HCT116 (cell line): Measurements from ENCODE around the gene TANGO6.

Source experiments
- EGR1 ChIP-seq: IDR thresholded peaks from 2 replicates; pipeline ENCODE4 v1.6.1; 2012; ENCODE audit warnings: low read depth
- TF ChIP-seq, protein P1 (sequence below), 3 experiments: fragments of 200-600 bp in 1 of 3; sonication (generic) in 1 of 3; IDR thresholded peaks in 2 of 3; conservative IDR thresholded peaks in 1 of 3; 2 replicates each; pipeline ENCODE4 v1.5.1; 2012 to 2017; ENCODE audit warnings: low read depth in 2 of 3, low read length in 2 of 3, antibody characterized with exemption in 1 of 3, borderline replicate concordance in 1 of 3, control low read depth in 1 of 3, mild to moderate bottlenecking in 1 of 3, mixed read lengths in 1 of 3, mixed run types in 1 of 3, moderate library complexity in 1 of 3; ENCODE audit not compliant: insufficient read depth in 1 of 3

DNA sequence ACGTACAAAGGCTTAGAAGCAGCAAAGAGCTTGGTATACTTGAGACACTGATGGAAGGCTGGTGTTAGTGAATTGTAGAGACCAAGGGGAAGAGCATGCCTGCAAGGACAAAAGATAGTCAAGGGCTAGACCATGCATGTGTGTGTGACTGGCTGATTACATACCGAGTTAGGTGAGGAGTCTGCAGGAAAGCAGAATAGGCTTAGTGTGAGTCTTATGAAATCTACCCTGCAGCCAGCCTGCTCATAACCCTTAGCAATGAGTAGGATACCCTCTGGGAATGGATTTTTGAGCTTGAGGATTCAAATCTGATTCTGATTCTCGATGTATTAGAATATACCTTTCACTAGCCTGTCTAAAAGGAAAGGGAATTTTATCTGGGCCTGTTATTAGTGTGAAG lies 77.0 kb downstream of the TANGO6 start:
- TF ChIP-seq, protein P1, sequence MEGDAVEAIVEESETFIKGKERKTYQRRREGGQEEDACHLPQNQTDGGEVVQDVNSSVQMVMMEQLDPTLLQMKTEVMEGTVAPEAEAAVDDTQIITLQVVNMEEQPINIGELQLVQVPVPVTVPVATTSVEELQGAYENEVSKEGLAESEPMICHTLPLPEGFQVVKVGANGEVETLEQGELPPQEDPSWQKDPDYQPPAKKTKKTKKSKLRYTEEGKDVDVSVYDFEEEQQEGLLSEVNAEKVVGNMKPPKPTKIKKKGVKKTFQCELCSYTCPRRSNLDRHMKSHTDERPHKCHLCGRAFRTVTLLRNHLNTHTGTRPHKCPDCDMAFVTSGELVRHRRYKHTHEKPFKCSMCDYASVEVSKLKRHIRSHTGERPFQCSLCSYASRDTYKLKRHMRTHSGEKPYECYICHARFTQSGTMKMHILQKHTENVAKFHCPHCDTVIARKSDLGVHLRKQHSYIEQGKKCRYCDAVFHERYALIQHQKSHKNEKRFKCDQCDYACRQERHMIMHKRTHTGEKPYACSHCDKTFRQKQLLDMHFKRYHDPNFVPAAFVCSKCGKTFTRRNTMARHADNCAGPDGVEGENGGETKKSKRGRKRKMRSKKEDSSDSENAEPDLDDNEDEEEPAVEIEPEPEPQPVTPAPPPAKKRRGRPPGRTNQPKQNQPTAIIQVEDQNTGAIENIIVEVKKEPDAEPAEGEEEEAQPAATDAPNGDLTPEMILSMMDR (IDR thresholded peaks at IDR 0.05 in 2 of 3, conservative IDR thresholded peaks at IDR 0.05 in 1 of 3; ENCODE audit: borderline replicate concordance in 1 of 3, insufficient read depth in 1 of 3, low read depth in 2 of 3, low read length in 2 of 3), result no peak
- TF ChIP-seq EGR1, result no peak
